GM12874 (cell line): ENCODE measurements around the gene KCNJ10.

Source experiments
- TF ChIP-seq, protein P1 (sequence below): IDR thresholded peaks from 2 replicates; pipeline ENCODE4 v1.5.1; 2011; ENCODE audit warnings: low read depth, mild to moderate bottlenecking, control low read depth, low read length, moderate library complexity; ENCODE audit not compliant: insufficient read depth

The KCNJ10 gene

GRCh38 chr1:160058087-160058486 lies 11.9 kb downstream of the KCNJ10 start:
- TF ChIP-seq, protein P1, sequence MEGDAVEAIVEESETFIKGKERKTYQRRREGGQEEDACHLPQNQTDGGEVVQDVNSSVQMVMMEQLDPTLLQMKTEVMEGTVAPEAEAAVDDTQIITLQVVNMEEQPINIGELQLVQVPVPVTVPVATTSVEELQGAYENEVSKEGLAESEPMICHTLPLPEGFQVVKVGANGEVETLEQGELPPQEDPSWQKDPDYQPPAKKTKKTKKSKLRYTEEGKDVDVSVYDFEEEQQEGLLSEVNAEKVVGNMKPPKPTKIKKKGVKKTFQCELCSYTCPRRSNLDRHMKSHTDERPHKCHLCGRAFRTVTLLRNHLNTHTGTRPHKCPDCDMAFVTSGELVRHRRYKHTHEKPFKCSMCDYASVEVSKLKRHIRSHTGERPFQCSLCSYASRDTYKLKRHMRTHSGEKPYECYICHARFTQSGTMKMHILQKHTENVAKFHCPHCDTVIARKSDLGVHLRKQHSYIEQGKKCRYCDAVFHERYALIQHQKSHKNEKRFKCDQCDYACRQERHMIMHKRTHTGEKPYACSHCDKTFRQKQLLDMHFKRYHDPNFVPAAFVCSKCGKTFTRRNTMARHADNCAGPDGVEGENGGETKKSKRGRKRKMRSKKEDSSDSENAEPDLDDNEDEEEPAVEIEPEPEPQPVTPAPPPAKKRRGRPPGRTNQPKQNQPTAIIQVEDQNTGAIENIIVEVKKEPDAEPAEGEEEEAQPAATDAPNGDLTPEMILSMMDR: no peak

- TF ChIP-seq, protein P1: no peak
Observed at GRCh38 chr1:160056648-160057169, 13.3 kb downstream of the KCNJ10 start.

DNA sequence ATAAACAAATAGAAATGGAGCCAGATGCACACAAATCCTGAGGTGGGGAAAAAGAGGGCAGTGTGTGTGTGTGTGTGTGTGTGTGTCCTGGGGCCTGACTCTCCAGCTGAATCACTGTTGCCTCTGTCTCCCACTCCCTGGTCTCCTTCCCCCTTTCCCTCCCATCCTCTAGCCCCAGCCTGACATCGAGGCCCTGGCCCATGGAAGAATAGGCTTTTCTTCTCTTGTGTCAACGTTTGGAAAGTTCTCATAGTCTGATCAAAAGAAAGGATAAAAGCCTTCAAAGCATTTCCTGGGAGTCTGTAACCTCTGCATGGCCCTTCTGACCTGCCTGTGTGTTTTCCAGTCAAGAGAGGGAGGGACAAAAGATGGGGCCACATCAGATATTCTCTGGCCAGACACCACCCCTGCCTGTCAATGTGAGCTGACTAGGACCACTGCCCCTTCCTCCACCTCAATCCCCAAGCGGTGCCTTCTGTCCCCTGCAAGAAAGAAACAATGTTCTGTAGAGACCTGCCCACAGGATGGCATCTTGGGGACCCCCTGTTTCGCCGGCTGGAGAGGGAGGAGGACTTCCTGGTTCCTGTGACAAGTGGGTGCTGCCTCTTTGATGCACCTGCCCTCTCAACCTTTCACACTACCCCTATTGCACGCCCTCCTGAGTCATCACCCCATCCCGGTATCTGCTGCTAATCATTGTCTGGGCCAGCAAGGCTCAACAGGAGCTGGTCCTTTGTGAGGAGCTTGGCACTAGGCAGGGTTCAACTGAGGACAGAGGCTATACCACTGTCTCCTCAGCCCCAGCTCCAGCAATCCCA lies 16.2 kb downstream of the KCNJ10 start:
- TF ChIP-seq, protein P1: no peak

DNA sequence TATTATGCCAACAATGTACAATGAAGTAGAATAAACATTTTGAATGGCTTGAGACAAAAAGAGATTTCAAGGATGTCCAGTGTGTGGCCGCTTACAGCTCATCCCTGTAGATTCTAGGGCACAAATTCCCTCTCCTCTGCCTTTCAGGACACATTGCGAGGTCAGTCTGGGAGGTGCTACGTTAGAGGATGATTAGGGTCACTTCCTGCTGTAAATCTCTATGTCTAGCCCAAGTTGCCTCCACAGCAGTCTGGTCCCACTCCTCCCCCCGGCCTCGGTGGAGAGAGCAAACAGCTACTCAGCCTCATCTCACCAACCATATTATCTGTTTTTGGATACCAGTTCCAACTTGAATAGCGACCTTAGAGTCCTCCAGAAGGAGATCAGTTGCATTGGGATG lies 17.0 kb downstream of the KCNJ10 start:
- TF ChIP-seq, protein P1: no peak

DNA sequence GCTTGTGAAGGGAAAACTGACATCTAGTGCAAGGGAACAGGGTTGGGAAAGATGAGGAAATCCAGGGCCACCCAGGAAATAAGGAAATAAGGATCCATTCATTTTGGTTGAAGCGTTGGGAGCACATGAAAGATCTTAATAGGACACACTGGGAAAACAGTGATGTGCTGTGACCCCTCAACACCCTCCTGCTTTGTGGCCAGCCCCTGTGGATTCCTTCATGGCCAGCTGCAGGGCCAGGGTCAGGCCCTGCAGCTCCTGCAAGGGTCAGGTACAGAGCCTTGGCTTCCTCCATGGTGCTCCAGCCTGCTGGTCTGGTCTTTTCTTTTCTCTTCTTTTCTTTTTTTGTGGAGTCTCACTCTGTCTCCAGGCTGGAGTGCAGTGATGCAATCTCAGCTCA lies 19.3 kb downstream of the KCNJ10 start:
- TF ChIP-seq, protein P1: no peak

DNA sequence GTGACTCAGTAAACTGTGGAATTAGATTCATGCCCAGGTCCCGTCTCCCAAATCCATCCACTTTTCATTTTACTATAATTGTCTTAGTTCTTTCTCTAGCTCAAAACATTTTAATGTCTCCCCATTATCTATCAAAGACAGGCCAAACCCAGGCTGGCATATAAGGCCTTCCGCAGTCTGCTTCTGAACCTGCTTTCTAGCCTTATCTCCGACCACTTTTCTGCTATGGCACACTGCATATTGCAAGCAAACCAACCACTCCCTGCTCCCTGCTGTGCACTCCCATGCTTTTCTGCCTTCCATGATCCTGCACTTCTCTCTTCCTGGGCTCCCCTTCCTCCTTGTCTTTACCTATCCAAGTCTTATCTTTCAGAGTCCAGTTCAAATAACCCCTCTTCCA lies 20.9 kb downstream of the KCNJ10 start:
- TF ChIP-seq, protein P1: no peak

GRCh38 chr1:160048335-160048734 lies 21.6 kb downstream of the KCNJ10 start:
- TF ChIP-seq, protein P1: no peak
